Activated CD8-positive, alpha-beta memory T cell treated with anti-CD3 and anti-CD28 coated beads, Interleukin-2, amount 10 ng/mL, durations not matched to agents 7 days and 5 days (primary cell): ENCODE results near the gene ZNRF3. TPM values are rescaled to one million over a fixed set of nuclear protein-coding genes. Genes with fewer than 3 reads are reported as not detected.

ENCODE experiments used
- ATAC-seq: fragments of 150-1000 bp; cut with Tn5 transposase; one replicate; pipeline ENCODE4 v1.10.0; 2021; ENCODE audit warnings: moderate library complexity
- CTCF ChIA-PET: fragments of 350-600 bp; sonication (Branson Sonifier 250); formaldehyde crosslinking; loops from one replicate; lab custom pipeline; 2021; ENCODE audit warnings: antibody characterized with exemption; lab: Charles Lee
- DNase-seq: peaks from one replicate; pipeline ENCODE4 v3.0.0-alpha.2; 2020
- H3K27ac Mint-ChIP-seq: one replicate; pipeline ENCODE4 v1.8.0; 2021; ENCODE audit warnings: mild to moderate bottlenecking, mixed read lengths
- H3K27me3 Mint-ChIP-seq: one replicate; pipeline ENCODE4 v1.8.0; 2021; ENCODE audit warnings: mixed read lengths
- H3K36me3 Mint-ChIP-seq: one replicate; pipeline ENCODE4 v1.8.0; 2021; ENCODE audit warnings: mild to moderate bottlenecking, mixed read lengths
- H3K4me1 Mint-ChIP-seq: one replicate; pipeline ENCODE4 v1.8.0; 2021; ENCODE audit warnings: mixed read lengths
- H3K4me3 Mint-ChIP-seq: one replicate; pipeline ENCODE4 v1.8.0; 2021; ENCODE audit warnings: mild to moderate bottlenecking, moderate library complexity, mixed read lengths
- H3K9me3 Mint-ChIP-seq: one replicate; pipeline ENCODE4 v1.8.0; 2022; ENCODE audit warnings: low read depth, mixed read lengths
- total RNA-seq, 2 experiments: library from RNA; stranded (reverse); gene quantifications; one replicate each; pipeline ENCODE4 v1.2.3, GENCODE V29; 2021

ZNRF3 gene
- total RNA-seq, 2 experiments from 2014 or later = 0.26 to 0.79 TPM

DNA sequence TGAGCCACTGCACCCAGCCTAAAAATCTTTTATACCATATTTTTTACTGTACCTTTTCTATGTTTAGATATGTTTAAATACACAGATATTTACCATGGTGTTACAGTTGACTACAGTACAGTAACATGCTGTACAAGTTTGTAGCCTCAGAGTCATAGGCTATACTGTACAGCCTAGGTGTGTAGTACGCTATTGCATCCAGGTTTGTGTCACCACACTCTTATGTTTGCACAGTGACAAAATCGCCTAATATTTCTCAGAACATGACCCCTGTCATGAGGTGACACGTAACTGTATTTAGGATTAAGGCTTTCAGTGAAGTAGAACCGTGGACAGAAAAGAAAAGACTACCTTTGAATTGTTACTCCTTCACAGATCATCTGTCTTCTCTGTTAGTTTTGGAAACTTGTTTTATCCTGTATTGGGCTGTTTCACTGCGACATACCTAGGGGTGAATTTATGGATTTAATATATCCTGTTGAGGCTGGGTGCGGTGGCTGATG lies 83.8 kb downstream of the ZNRF3 start:
- peaks cover 54% of the 10 kb centered on the region for H3K27me3 Mint-ChIP-seq
- H3K27ac Mint-ChIP-seq = no peak overlapping the region
- CTCF ChIA-PET = no interaction called here
- no peak for ATAC-seq
- no peaks in the 10 kb centered on the region for H3K9me3 Mint-ChIP-seq
- no peaks in the 10 kb centered on the region for H3K36me3 Mint-ChIP-seq
- DNase-seq = no peak
- H3K4me1 Mint-ChIP-seq = no peaks in the 10 kb centered on the region
- H3K4me3 Mint-ChIP-seq = no peak overlapping the region

DNA sequence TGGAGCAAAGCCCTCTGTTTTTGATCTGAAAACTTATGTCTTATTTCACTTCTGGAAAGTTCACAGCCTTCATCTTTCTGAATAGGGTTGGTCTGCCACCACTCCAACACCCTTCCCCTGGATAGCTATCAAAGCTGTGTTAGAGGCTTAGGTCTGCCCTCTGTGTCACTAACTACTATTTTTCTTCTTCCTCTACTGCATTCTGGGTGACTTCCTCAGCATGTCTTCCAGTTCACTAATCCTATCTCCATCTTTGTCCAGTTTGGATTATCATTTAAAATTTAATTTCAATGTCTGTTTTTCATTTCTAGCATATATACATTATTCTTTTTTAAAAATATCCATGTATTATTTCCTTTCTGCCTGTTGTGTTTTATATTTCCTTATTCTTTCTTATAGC lies 84.6 kb downstream of the ZNRF3 start:
- CTCF ChIA-PET = interaction anchor here (0.7 kb wide), 1 partner anchor 272 kb away, joined by 3 read pairs; no protein-coding TSS in a partner anchor
- Mint-ChIP-seq H3K9me3 (no peaks in the 10 kb centered on the region), H3K4me1 (no peaks in the 10 kb centered on the region), H3K27ac (no peak overlapping the region), H3K4me3 (no peak overlapping the region), H3K27me3 (peaks cover 46% of the 10 kb centered on the region), H3K36me3 (no peaks in the 10 kb centered on the region)
- DNase-seq = no peak
- ATAC-seq = no peak

DNA sequence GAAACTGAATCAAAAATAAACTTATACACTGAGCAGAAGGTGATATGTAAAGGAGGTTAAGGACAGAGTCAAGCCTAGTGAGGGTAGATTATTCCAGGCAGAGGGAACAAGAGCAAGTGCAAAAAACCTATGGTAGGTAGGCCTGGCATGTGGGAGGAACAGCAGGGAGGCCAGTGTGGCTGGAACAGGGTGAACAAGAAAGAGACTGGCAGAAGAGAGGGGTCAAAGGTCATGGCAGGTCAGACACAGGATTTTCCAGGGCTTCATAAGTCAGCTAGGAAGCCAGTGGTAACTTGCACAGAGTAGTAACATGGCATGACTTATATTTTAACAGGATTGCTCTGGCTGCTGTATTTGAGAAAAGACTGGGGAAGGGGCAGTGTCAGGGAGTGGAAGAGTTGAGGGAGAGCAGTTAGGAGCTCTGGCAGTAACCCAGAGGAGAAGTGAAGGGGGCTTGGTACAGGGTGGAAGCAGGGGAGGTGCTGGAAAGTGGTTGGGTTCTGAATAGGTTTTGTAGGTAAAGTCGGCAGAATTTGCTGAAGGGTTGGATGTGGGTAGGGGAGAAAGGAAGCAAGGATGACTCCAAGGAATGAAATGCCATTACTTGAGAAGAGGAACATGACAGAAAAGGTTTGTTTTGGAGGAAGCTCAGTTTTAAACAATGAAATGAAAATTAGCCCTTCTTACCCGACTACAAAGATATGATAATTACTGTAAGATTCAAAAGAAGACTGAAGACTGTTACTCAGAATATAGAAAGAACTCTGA lies 86.2 kb downstream of the ZNRF3 start:
- ATAC-seq (no peak), DNase-seq (no peak)
- CTCF ChIA-PET = no interaction called here
- Mint-ChIP-seq H3K27ac (no peak overlapping the region), H3K27me3 (peaks cover 41% of the 10 kb centered on the region), H3K9me3 (no peaks in the 10 kb centered on the region), H3K36me3 (no peaks in the 10 kb centered on the region), H3K4me1 (no peaks in the 10 kb centered on the region), H3K4me3 (no peak overlapping the region)

- H3K27ac Mint-ChIP-seq = no peak overlapping the region
- ATAC-seq = no peak
- CTCF ChIA-PET = no interaction called here
- H3K27me3 Mint-ChIP-seq = peaks cover 47% of the 10 kb centered on the region
- H3K4me3 Mint-ChIP-seq = no peak overlapping the region
- DNase-seq = no peak
- no peaks in the 10 kb centered on the region for H3K9me3 Mint-ChIP-seq
- peaks cover 2% of the 10 kb centered on the region for H3K4me1 Mint-ChIP-seq
- no peaks in the 10 kb centered on the region for H3K36me3 Mint-ChIP-seq
Observed at GRCh38 chr22:28973352-28973751, 90.0 kb downstream of the ZNRF3 start.

DNA sequence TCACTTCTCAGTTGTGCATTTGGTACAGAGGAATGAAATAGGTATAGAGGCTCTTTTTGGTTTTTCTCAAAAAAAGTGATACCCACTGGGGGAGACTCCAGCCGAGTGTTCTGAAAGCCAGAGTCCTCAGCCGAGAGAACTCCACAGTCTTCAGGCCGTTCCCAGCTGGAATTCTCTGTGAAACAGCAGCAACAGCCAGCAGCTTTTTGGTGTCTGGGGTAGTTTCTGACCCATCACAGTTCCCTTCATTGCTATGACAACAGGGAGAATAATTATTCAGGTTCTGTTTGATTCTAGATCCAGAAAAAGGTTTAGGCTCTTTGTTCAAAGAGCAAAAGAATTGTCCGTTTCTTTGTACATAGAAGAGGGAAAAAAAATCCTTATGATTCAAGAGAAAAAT lies 93.7 kb downstream of the ZNRF3 start:
- Mint-ChIP-seq H3K36me3 (no peaks in the 10 kb centered on the region), H3K9me3 (no peaks in the 10 kb centered on the region), H3K27ac (no peak overlapping the region), H3K27me3 (peaks cover 54% of the 10 kb centered on the region), H3K4me1 (peaks cover 2% of the 10 kb centered on the region), H3K4me3 (no peak overlapping the region)
- CTCF ChIA-PET = no interaction called here
- DNase-seq (no peak), ATAC-seq (no peak)

GRCh38 chr22:28977481-28977971 lies 94.2 kb downstream of the ZNRF3 start:
- CTCF ChIA-PET = no interaction called here
- H3K36me3 Mint-ChIP-seq = no peaks in the 10 kb centered on the region
- H3K4me1 Mint-ChIP-seq = peaks cover 2% of the 10 kb centered on the region
- ATAC-seq (no peak), DNase-seq (no peak)
- no peaks in the 10 kb centered on the region for H3K9me3 Mint-ChIP-seq
- H3K27ac Mint-ChIP-seq = no peak overlapping the region
- peaks cover 55% of the 10 kb centered on the region for H3K27me3 Mint-ChIP-seq
- no peak overlapping the region for H3K4me3 Mint-ChIP-seq

GRCh38 chr22:28978158-28978557 lies 94.8 kb downstream of the ZNRF3 start:
- Mint-ChIP-seq H3K27ac (no peak overlapping the region), H3K36me3 (no peaks in the 10 kb centered on the region), H3K4me1 (peaks cover 2% of the 10 kb centered on the region), H3K27me3 (peaks cover 54% of the 10 kb centered on the region), H3K9me3 (no peaks in the 10 kb centered on the region), H3K4me3 (no peak overlapping the region)
- no peak for ATAC-seq
- CTCF ChIA-PET = no interaction called here
- no peak for DNase-seq

GRCh38 chr22:28978863-28979796 lies 95.8 kb downstream of the ZNRF3 start:
- CTCF ChIA-PET = no interaction called here
- no peak for ATAC-seq
- Mint-ChIP-seq H3K27ac (no peak overlapping the region), H3K27me3 (peaks cover 51% of the 10 kb centered on the region), H3K4me1 (peaks cover 2% of the 10 kb centered on the region), H3K4me3 (no peak overlapping the region), H3K9me3 (no peaks in the 10 kb centered on the region), H3K36me3 (no peaks in the 10 kb centered on the region)
- DNase-seq = no peak

- H3K27ac Mint-ChIP-seq = no peak overlapping the region
Observed at GRCh38 chr22:28980326-28980725, 97.0 kb downstream of the ZNRF3 start.

GRCh38 chr22:28981818-28982499 lies 98.6 kb downstream of the ZNRF3 start:
- CTCF ChIA-PET = no interaction called here
- no peak overlapping the region for H3K27ac Mint-ChIP-seq
- no peaks in the 10 kb centered on the region for H3K9me3 Mint-ChIP-seq
- H3K4me1 Mint-ChIP-seq = no peaks in the 10 kb centered on the region
- no peaks in the 10 kb centered on the region for H3K36me3 Mint-ChIP-seq
- H3K27me3 Mint-ChIP-seq = peaks cover 46% of the 10 kb centered on the region
- no peak overlapping the region for H3K4me3 Mint-ChIP-seq
- DNase-seq = no peak
- ATAC-seq = no peak

More at GRCh38 chr22:28980326-28980725, 97.0 kb downstream of the ZNRF3 start:
- Mint-ChIP-seq H3K27me3 (peaks cover 50% of the 10 kb centered on the region), H3K9me3 (no peaks in the 10 kb centered on the region), H3K4me3 (no peak overlapping the region), H3K36me3 (no peaks in the 10 kb centered on the region), H3K4me1 (peaks cover 2% of the 10 kb centered on the region)
- DNase-seq = no peak
- no peak for ATAC-seq
- CTCF ChIA-PET = no interaction called here

GRCh38 chr22:28983190-28983589 lies 99.8 kb downstream of the ZNRF3 start:
- CTCF ChIA-PET = no interaction called here

DNA sequence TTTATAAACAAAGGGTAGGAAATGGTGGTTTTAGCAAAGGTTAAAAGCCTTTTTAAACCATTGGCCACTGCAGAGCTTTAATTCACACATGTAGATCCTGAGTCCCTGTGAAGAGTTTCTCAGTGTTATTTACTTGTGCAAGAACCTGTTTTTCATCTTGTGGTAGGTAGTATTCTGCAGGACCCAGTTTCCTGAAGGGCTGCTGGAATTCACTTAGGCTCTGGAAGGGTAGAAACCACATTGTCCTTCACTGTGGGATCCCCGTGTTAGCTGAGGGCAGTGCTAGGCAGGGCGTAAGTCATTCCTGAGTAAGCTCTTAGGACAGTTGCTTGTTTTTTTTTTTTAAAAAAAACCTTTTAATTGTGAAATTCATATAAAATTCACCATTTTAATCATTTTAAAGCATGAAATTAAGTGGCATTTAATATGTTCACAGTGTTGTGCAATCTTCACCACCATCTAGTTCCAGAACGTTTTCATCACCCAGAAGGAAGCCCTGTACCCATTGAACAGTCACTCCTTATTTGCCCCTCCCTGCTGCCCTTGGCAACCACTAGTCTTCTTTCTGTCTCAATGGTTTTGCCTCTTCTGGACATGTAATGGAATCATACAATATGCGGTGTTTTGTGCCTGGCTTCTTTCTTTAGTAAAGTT lies 100.5 kb downstream of the ZNRF3 start:
- no peaks in the 10 kb centered on the region for H3K4me1 Mint-ChIP-seq
- H3K27me3 Mint-ChIP-seq = peaks cover 32% of the 10 kb centered on the region
- ATAC-seq = no peak
- no peaks in the 10 kb centered on the region for H3K9me3 Mint-ChIP-seq
- no peak overlapping the region for H3K27ac Mint-ChIP-seq
- H3K36me3 Mint-ChIP-seq = no peaks in the 10 kb centered on the region
- no peak for DNase-seq
- H3K4me3 Mint-ChIP-seq = no peak overlapping the region
- CTCF ChIA-PET = no interaction called here

More at GRCh38 chr22:28983190-28983589, 99.8 kb downstream of the ZNRF3 start:
- DNase-seq = no peak
- Mint-ChIP-seq H3K36me3 (no peaks in the 10 kb centered on the region), H3K4me3 (no peak overlapping the region), H3K4me1 (no peaks in the 10 kb centered on the region), H3K27me3 (peaks cover 35% of the 10 kb centered on the region), H3K9me3 (no peaks in the 10 kb centered on the region), H3K27ac (no peak overlapping the region)
- ATAC-seq = no peak
